ENCODE results near the gene VWC2.

VWC2 gene

DNA sequence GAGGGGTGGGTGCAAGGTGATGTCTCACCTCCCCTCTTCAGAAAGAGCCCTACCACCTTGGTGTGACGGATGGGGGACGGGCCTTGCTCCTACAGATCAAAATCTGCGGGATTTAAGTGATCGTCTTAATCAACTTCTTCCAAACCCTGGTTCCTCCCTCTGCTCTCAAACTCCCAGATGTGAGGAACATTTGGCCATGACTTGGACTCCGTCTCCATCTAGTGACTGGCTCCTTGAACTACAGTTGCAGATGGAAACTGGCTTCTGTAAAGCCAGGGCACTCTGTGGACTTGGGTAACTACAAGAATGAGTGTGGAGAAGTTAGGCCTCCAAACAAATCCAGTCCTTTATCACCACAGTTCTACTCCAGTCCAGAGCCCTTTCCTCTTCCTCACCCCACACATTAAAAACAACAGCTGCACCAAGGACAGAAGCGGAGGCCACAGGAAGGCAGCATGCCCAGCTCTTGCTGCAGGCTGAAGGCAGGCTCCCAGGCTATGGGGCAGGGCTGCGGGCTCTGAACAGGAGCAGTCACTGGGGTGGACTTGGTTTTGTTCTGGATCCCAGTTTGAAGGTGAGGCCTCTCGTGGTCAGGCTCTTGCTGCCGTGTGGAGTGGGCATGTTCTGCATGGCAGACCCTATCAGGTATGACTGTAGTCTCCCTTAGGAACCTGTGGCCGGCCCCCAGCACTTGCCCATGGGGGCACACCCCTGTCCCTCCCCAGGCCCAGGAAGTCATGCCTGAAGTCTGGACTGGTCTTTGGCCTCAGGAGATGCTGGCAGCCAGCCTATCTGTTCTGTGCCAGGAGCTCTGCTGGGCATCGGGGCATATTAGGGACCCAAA lies 79.4 kb downstream of the VWC2 start:
- DNase-seq, result no peak

DNA sequence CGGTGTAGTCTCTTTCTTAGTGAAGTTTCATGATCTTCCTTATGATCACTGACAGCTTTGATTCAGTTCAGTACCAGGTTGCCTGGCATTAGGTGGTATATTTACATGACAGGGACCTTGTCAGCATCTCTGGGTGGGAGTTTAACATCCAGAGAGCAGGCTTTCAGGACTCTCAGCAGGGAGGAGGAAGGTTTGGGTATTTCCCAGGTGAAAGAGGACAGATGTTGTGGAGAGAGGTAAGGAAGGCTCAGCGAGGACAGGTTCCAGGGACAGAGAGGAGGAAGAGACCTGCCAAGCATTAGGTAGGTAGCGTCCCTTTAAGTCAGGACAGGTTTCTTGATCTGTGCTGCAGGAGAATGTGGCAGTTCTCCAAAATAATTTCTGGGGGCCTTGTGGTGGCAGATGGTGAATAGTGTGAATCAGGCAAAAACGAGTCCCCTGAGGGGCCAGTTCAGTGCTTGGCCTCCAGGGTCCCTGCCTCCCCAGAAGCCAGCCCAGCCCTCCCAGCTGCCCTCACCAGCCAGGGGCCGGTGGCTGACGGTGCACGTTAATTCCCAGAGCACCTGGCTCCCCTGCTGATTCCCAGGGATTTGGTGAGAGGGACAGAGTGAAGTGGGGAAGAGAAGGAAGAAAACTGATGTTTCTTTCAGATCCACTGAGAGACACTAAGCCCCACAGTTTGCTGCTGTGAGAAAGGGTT lies 82.0 kb downstream of the VWC2 start:
- DNase-seq, result no peak

DNA sequence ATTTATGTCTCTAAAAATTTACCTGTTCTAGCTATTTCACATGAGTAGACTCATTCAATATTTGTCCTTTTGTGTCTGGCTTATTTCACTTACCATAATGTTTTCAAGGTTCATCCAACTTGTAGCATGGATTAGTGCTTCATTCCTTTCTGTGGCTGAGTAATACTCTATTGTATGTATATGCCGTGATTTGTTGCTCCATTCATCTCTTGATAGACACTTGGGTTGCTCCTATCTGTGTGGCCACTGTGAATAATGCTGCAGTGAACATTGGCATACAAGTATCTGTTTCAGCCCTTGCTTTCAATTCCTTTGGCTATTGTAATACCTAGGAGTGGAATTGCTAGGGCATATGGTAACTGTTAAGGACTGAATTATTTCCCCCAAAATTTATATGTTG lies 86.9 kb downstream of the VWC2 start:
- DNase-seq, result no peak

DNA sequence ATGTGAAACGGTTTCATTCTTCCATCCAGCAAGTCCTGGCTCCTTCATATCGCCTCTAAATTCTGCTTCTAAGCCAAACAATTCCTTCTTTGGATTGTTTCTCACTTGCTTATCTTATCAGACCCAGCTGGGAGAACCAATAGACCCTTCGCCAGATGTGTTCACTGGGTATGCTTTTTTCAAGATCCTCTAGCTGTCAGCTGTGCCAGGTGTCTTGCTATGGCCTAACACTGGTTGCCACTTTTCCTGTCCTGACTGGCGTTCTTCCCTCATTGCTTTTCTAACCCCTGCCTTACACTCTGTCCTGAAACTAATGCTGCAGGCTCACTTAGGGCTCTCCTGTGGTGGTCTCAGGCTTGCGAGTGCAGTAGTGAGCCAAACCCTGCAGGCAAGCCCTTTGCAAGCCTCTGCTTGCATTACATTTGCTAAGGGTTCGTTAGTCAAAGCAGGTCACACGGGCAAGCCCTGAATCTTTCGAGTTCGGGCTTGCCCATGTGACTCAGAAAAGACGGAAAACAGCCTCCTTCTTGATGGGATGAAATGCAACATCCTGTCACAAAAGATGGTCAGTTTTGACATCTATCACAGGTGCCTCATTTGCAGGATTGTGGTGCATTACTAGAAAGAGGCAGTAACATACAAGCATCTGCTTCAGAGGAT lies 92.8 kb downstream of the VWC2 start:
- DNase-seq, result no peak

DNA sequence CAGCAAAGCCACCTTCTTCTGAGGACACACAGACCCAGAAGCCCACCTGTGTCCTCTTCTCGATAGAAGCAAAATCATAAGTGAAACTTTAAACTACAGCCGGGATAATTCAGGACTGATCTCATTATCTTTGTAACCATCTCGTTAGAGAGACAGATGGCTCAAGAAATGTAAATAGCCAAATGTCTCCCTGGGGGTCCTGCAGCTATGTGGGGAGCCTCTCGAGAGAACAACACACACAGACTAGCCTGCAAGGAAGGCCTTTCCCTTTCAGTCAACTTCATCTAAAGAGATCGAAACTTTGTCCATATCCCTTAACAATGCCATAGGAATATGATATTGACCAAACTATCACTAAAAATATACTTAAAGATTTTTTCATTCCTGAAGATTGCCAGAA lies 93.5 kb downstream of the VWC2 start:
- no peak for DNase-seq

DNA sequence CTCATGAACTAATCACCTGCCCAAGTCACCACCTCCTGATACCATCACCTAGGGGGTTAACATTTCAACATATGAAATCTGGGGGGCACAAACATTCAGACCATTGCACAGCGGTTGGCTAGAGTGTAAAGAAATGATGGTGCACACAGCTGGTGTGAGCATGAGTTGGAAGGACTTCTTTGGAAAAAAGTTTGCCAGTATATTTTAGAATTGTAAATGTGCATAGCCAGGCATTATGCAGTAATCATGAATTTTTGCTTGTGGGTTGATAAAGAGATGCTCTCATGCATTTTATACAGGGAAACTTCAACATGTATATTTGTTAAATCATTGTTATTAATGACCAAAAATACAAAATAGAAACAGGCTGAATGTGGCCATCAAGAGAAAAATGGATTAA lies 100.0 kb downstream of the VWC2 start:
- no peak for DNase-seq

DNA sequence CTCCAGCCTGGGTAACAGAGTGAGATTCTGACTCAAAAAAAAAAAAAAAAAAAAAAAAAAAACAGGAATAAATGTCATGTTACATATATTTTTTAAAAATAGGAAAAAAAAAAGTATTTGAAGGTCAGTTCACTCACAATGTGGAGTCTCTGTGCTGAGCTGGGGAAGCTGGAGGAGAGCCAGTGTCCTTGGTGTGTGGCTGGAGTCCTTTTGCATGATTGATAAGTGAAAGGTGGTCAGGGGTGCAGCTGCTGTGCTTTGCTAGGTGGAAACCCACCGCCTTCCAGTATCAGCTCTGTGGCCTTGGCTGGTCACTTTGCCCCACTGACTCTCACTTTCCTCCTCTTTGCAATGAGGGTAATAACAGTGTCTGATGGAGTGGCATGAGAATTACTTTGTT lies 101.9 kb downstream of the VWC2 start:
- no peak for DNase-seq

DNA sequence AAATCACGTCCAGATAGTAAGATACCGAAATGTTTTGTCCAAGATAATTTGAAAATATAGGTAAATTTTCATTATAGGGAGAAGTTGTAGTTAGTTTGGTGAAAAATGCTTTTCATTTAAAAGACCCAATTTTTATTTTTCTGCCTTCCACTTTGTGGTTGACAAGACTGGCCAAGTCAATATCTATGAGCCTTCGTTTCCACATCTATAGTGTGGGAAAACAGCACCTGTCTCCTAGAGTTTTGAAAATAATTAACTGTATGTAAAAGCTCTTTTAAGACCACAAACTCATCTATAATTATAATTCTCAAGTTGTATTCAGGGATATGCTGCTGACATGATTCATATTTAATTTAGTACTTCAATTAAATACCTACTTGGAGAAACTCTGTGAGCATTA lies 102.8 kb downstream of the VWC2 start:
- DNase-seq, result no peak

DNA sequence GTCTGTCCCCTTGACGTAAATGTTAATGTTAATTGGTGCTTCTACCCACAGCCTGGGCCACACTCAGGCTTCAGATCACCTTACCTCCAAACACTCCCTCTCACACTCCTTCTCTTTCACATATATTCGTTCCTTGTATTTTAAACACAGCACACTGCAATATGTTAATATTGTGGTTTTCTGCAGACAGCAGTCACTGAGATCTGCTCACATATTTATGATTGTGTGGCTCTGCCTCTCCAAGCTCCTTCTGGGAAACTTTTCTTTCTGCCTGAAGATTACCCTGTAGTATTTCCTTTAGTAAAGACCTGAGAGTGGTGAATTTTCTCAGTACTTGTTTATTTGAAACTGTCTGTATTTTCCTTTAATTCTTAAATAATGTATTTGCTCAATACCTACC lies 104.7 kb downstream of the VWC2 start:
- no peak for DNase-seq

DNA sequence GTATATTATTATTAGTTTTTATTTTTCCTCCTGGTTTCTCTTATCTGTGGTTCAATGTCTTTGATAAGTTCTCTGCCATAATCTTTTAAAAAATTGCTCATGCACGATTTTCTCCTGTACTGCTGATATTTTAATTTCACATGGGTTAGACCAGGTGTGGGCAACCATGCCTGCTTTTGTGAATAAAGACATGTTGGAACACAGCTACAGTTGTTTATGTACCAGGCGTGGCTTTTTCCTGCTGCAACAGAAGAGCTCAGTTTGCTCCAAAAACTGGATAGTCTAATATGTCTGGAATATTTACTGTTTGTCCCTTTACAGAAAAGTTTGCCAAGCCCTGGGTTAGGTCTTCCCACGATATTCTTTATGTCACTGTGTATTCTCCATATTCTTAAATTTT lies 105.2 kb downstream of the VWC2 start:
- DNase-seq, result no peak

DNA sequence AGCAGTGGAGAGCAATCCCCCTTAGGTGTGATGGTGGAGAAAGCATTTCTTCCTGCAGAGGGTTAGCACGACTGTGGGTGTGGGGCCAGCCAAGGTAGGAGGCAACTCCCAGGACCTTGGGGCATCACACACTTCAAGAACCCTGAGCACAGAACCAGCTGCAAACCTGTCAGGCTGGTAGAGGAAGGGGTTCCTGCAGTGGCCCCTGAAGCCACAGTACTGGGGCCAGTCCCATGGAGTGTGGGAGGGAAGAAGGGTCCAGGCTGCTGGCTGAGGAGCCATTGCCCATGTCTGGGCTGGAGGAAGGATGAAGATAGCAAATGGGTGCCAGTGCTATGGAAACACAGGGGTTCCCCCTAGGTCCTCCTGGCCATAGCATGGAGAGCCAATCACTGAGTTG lies 110.5 kb downstream of the VWC2 start:
- no peak for DNase-seq

DNA sequence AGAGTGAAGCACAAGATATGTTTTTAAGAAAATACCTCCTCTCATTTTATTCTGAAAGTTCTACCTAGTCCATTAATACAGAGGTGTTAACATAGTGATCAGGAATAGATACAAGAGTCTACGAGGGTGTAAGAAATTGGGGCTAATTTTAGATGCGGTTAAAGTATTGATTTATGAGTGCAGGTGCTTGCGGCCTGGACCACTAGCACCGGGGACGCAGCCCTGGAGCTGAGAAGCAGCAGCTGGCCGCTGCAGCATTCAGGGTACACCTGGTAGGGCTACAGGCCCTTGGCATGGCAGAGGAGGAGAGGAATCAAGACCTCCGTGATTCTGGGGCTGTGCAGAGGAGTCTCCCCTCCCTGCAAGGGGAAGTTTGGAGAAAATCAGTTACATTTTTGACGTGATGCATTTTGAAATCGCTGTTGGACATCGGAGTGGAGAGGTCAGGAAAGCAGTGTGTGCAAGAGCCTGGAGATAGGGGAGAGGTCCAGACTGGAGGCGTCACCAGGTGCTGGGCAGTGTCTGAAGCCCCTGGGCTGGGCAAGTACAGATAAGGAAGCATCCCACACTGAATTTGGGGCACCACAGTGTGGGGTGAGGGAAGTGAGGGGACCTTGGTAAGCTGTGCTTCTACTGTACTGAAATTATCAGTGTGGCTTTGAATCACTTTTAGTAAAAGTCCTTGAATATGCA lies 112.3 kb downstream of the VWC2 start:
- no peak for DNase-seq

DNA sequence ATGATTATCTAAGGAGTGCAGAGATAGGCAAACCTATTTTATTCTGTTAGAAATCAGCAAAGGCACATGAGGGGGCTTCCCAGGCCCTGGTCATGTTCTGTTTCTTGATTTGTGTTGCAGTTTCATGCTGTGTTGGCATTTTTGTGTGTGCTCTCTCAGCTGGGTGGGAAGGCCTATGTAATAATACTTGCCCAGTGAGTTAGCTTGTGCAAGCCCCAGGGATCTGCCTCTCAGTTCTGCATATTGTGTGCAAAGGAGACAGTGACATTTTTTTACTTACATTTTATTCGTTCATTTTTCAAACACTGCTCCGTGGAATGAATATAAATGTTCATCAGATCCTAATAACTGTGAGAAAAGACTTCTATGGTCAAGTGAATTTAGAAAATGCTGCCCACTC lies 119.0 kb downstream of the VWC2 start:
- no peak for DNase-seq

DNA sequence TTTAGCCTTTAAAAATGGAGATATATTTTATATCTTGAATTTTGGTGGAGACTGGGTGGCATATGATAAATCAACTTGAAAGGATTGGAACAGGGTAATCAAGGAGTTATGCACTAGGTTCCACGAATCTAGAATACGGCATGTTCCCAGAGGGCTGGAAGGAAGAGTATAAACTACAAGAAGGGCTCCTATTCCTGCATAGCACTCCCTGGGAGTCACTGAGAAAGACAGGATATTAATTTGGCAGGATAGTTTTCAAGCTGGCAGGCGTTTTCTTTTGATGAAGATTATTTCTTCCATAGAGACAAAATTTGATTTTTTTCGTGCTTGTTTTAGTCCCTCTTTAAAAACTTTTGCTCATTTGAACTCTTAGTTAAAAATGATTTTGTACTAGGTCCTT lies 119.7 kb downstream of the VWC2 start:
- DNase-seq, result no peak

DNA sequence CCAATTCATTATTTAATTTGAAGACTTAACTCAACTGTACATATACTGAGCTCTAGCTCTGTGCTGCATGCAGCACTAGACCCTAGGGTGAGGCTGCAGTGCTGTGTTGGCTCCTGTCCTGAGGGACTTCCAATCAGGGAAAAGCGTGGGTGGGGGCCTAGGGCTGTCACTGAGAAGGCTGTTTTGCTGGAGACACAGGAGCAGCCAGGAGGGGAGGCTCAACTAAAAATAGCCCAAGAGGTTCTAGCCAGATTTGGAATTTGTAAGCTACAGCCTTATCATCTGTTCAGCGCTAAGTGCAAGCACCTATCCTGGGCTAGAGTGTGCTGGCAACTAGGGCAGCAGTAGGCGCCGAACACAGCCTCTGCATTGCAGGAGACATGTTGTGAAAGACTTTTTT lies 121.1 kb downstream of the VWC2 start:
- no peak for DNase-seq

DNA sequence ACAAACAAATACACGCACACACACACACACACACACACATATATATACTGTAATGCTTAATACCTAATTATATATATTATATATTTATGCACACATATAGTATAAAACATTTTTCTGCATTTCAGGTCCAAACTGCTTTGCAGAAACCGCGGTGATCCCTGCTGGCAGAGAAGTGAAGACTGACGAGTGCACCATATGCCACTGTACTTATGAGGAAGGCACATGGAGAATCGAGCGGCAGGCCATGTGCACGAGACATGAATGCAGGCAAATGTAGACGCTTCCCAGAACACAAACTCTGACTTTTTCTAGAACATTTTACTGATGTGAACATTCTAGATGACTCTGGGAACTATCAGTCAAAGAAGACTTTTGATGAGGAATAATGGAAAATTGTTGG lies 138.5 kb downstream of the VWC2 start:
- DNase-seq, result no peak

DNA sequence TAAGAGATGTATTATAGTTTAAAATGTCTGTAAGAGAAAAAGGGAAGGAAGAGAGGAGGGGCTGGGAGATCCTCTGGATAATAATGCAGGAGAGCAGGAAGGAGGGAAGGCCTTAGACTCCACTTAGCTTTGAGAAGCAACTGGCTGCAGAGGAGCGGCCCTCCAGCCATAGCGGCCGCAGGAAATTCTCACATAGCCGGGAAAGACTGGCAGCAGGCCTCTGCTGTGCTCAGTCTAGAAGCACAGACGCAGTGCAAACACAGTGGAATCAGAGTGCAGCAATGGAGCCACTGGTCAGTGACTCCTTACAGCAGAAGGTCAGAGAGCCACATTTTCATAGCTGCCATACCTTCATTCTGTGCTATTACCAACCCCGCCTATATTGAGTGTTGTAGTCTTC lies 153.3 kb downstream of the VWC2 start:
- DNase-seq, result no peak

DNA sequence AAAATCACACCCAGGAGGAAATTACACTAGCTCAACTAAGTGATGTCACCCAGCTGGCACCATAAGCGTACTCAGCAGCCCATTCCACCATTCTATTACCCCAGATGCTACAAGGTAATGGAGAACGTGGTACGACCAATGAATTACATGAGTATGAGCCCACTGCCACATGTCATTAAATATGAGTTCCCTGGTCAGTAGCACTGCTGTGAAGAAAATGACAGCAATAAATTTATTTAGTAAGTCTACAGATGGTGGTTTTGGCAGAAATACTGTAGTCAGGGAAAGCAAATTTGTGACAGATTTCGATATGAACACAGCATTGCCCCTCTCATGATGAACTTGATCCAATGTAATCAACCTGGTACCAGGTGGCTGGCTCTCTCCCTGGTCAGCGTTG lies 154.2 kb downstream of the VWC2 start:
- no peak for DNase-seq

DNA sequence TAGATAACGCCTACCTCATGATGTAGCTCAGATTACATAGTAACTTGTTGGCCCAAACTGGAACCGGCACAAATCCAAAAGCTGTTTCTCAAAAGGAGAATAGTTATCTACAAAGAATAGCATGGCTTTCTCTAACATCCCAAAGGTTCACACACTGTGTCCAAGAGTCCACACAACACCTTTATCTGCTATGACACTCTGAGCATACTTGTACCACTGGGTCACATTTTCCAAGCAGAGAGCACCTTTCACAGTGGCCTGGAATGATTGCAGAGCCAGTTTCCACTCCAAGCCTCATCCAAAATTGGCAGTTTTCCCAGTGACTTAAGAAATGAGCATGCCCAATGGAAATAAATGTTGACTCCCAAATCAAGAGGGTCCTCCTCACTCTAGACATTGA lies 155.3 kb downstream of the VWC2 start:
- DNase-seq, result no peak

DNA sequence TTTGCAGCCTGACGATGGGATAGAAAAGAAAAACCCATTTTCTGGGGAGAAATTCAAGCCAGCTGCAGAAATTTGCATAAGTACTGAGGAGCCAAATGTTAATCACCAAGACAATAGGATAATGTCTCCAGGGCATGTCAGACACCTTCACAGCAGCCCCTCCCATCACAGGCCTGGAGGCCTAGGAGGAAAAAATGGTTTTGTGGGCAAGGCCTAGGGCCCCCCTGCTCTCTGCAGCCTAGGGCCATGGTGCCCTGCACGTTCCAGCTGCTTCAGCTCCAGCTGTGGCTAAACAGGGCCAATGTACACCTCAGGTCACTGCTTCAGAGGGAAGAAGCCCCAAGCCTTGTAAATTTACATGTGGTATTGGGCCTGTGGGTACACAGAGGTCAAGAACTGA lies 158.2 kb downstream of the VWC2 start:
- DNase-seq, result no peak

DNA sequence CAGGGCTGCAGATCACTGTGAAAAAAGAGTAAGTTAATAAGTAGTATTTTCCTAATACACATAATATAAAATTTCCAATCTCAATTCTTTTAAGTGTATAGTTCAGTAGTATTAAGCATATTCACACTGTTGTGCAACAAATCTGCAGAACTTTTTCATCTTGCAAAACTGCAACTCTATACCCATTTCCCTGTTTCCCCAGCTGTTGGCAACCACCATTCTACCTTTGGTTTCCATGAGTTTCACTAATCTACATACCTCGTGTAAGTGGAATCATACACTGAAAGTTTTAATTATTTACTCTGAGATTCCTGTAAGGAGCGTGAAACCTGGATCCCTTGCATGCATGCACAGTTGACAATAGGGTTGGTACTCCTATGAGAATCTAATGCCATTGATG lies 164.2 kb downstream of the VWC2 start:
- DNase-seq, result no peak

Data from activated CD4-positive, alpha-beta T cell treated with anti-CD3 and anti-CD28 coated beads for 4 hours (primary cell).